Measurements from ENCODE around the gene GDPD5.

Gene GDPD5

DNA sequence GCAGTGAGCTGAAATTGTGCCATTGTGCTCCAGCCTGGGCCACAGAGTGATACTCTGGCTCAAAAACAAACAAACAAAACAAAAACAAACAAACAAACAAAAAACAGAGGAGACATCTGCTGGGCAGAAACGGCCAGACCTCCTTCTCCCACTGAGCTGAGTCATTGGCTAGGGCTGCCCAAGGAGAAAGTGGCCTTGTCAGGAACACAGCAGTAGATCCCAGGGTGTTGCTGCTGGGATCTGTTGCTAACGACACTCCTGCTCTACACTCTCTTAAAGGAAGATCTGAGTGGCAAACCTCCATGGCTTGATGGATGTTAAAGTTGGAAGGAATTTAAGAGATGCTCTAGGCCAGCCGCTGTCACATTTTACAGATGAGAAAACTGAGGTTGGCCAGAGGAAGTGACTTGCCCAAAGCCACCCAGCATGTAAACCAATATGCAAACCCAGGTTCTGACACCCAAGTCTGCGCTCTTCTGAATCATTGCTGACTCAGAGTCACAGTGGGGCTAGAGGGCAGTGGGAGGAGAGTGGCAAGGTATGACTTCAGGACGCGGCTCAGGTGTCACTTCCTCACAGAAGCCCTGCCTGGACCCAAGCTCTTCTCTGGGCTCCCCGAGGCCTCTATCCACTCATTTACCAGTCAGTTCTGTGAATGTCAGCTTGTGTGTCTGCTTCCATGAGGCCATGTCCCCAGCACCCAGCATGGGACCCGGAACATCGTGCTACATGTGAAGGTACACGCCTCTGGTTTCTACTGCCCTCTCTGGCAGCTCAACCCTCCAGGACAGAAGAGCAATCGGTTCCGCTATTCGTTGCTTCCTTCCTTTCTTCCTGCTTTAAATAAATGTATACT is 11.3 kb upstream of the GDPD5 start:
- no peak for DNase-seq (ENCODE audit: low read depth)

GRCh38 chr11:75535071-75535470 is 9.3 kb upstream of the GDPD5 start:
- no peak for DNase-seq (ENCODE audit: low read depth)

DNA sequence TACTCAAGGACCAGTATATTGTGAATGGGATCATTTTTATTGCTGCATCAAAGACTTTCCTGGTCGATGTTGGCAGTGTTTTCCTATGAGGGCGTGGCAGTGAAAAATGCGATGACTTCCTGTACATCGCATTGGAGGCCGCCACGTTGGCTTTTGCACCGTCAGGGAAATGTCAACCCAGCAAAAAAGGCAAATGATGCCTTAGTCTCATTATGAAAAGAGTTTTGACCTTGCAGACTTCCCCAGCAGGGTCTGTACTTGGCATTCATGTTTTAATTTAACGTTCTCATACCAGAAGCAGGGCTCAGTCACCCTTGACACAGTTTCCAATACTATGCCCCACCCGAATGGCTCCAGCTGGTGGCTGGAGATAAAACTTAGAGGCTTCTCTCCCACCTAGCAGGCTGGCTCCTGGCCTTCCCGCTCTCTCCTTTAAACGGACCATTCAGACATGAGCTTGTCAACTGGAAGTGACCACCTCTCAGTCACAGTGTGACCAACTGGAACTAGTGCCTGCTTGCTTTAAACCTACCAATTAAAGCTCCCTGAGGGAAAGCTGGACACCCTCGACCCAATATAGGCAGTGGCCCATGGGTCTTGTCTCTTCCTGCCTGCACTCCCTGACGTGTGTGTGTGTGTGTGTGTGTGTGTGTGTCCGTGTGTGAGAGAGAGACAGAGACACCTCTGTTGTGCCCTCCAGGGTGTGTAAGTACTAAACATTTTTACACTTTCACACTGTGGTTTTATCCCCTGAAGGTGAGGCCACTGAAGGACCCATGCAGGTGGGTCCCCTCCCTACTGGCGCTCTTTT is 8.7 kb upstream of the GDPD5 start:
- no peak for DNase-seq (ENCODE audit: low read depth)

DNA sequence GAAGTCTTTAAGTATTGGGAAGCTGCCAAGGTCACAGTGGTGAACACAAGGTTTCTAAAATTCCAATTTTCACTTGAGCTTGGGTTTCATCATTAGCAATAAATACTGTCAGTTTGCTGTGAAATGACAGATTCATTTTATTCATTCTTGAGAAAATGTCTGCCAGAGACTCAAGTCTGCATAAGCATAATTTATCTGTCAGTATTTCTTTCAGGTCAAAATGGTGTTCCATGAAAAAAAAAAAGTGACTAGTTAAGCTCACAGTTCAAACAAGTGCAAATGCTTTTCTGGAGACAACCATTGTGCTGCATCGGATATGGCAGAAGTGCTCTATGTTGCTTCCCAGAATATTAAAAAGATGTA is 8.1 kb upstream of the GDPD5 start:
- no peak for DNase-seq (ENCODE audit: low read depth)

- DNase-seq (ENCODE audit: low read depth): peak; percentile 71
Measured at GRCh38 chr11:75532200-75533048, 6.7 kb upstream of the GDPD5 start.

DNA sequence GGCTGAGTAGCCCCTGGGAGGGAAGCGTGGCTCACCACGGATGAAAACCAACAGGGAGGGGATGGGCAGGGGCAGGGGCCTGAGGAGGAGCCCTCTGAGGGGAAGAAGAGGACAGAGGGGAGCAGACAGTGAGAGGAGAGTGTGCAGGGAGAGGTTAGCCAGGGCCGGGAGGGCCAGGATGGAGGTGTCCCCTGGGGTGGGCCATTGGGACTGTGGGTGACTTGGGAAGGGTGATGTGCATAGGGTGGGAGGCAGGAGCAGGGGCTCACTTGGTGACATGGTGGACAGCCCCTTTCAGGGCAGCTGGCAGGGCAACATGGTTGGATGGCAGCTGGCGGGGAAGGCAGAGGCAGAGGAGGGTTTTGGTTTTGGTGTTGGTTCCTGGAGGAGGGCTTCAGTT is 5.6 kb upstream of the GDPD5 start:
- no peak for DNase-seq (ENCODE audit: low read depth)

GRCh38 chr11:75530577-75530976 is 4.8 kb upstream of the GDPD5 start:
- no peak for DNase-seq (ENCODE audit: low read depth)

GRCh38 chr11:75527938-75528735 is 2.4 kb upstream of the GDPD5 start:
- no peak for DNase-seq (ENCODE audit: low read depth)

GRCh38 chr11:75527130-75527529 is 1.4 kb upstream of the GDPD5 start:
- DNase-seq (ENCODE audit: low read depth): no peak

- DNase-seq (ENCODE audit: low read depth): no peak
Measured at GRCh38 chr11:75526192-75526541, 426 bp upstream of the GDPD5 start.

DNA sequence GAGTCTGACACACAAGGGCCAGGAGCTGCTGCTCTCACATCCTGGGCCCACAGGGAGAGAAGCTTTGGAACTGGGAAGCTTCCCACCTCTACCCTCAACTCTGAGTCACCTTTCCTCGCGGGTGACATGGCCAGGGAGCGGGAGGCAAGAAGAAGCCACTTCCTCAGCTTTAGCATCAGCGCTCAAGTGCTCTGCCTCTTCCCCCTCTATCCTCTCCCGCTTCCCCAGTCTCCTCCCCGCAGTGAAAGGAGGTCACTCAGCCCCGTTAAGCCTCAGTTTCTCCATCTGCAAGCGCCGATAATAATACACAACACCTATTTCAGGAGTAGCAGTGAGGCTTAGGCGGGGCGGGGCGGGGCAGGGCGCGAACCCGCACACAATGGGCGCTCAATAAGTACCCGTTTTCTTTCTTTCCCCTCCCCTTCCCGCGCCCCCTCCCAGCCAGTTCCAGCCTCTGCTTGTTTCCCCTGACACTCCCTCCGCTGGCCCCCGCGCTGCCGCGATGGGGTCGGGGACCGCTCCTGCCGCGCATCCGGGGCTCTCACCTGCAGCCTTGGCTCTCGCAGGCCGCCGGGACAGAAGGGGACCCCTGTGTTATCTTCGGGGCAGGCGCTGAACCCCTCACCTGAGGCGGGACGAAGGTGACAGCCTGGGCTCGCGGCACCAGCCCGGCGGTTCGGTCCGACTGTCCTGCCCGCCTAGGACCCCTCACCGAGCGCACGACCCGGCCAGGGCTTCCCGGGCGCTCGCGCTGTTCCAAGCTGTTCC is 892 bp downstream of the GDPD5 start:
- no peak for DNase-seq (ENCODE audit: low read depth)

- DNase-seq (ENCODE audit: low read depth): no peak
Measured at GRCh38 chr11:75523811-75524664, 1.7 kb downstream of the GDPD5 start.

DNA sequence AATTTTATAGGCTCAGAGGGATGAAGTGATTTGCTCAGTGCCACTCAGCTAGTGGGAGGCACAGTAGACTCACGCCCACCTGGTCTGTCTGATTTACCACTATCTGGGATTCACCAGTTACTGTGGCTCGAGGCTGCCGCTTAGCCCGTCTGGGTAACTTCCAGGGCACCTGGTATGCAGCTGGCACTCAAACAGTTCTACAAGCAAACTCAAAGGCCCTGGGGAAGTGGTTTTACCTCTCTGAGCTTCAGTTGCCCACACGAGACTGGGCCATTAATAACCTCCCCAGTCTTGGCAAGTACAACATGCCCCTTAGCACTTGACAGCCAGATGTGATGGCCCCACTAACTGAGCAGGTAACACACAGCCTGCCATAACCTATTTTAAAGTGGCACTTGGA is 2.6 kb downstream of the GDPD5 start:
- DNase-seq (ENCODE audit: low read depth): no peak

DNA sequence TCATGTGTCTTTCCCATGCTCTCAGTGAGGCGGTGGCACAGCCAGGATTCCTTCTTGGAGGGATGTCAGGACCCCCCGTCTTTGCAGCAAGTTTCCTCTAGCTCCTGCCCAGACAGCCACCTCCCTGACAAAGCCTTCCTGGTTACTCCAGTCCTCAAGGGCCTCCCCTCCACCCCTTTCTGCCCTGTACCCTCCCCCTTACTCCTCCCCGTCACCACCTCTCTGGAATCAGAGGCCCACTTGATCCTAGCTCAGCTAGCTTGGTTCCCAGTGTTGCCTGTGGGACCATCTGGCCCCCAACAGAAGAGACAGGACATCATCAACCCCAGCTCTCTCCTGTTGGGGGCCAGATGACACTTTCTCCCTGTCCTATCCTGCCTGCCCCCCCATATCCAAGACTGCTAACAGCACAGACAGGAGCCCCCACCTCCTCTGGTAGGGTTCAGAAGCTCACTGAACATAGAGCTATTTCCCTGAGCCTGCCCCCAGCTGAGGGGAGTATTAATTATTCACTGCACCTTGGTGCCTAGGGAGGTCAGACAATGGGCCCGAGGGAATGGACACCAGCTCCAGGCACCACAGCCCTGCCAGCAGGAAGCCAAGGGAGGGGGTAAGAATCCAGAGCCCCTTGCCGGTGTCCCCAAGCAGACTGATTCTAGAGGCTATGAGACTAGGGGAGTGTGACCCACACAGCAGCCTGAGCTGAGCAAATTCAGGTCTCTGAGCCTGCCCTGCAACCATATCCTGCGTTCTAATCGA is 3.3 kb downstream of the GDPD5 start:
- no peak for DNase-seq (ENCODE audit: low read depth)

DNA sequence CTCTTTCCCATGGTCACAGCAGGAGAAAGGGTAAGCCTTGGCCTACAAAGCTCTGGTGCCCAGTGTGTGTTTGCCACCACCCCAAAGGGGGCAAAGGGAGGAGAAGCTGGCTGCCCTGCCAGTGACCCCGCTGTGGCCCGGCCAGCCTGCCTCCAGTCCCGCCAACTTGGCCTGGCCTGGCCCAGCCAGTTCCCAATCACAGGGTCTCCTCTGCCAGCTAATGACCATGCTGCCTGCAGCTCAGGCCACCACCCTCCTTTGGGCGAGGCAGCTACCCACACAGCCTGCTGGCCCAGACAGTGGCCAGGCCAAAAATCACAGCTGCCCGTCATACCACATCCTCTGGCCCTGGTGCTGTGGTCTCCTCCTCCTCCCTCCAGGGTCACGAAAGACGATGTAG is 5.1 kb downstream of the GDPD5 start:
- no peak for DNase-seq (ENCODE audit: low read depth)

- no peak for DNase-seq (ENCODE audit: low read depth)
Measured at GRCh38 chr11:75518771-75519653, 6.7 kb downstream of the GDPD5 start.

GRCh38 chr11:75518204-75518549 is 7.6 kb downstream of the GDPD5 start:
- no peak for DNase-seq (ENCODE audit: low read depth)

GRCh38 chr11:75516886-75517285 is 8.9 kb downstream of the GDPD5 start:
- no peak for DNase-seq (ENCODE audit: low read depth)
